HUES48 (cell line): Measurements from ENCODE around the gene GSG1L2.

Experiments used
- H3K27ac ChIP-seq: one replicate; pipeline ENCODE4 v1.7.0; 2013; ENCODE audit warnings: low read depth, low read length, inconsistent platforms
- H3K27me3 ChIP-seq: 2 replicates; pipeline ENCODE4 v1.6.1; 2013; ENCODE audit warnings: mild to moderate bottlenecking, low read length; ENCODE audit not compliant: control insufficient read depth, insufficient read depth
- H3K36me3 ChIP-seq: 2 replicates; pipeline ENCODE4 v1.6.1; 2013; ENCODE audit warnings: low read length; ENCODE audit not compliant: control insufficient read depth, insufficient read depth
- H3K4me1 ChIP-seq: 2 replicates; pipeline ENCODE4 v1.6.1; 2013; ENCODE audit warnings: mild to moderate bottlenecking, low read length; ENCODE audit not compliant: control insufficient read depth, insufficient read depth
- H3K4me3 ChIP-seq: 2 replicates; pipeline ENCODE4 v1.5.1; 2013; ENCODE audit warnings: mild to moderate bottlenecking, low read depth, low read length
- H3K9ac ChIP-seq: 2 replicates; pipeline ENCODE4 v1.6.1; 2013; ENCODE audit warnings: mild to moderate bottlenecking, low read depth, low read length, moderate library complexity
- H3K9me3 ChIP-seq: 2 replicates; pipeline ENCODE4 v1.6.1; 2013; ENCODE audit warnings: low read length; ENCODE audit not compliant: control insufficient read depth, insufficient read depth

Gene GSG1L2

GRCh38 chr17:9766970-9767369, 54.9 kb downstream of the GSG1L2 start:
- Histone ChIP-seq H3K9ac (no peak overlapping the region), H3K27me3 (no peaks in the 10 kb centered on the region), H3K9me3 (no peaks in the 10 kb centered on the region), H3K4me1 (no peaks in the 10 kb centered on the region), H3K27ac (no peak overlapping the region), H3K36me3 (no peaks in the 10 kb centered on the region), H3K4me3 (no peak overlapping the region)

GRCh38 chr17:9765322-9765721, 56.6 kb downstream of the GSG1L2 start:
- Histone ChIP-seq H3K27me3 (no peaks in the 10 kb centered on the region), H3K36me3 (no peaks in the 10 kb centered on the region), H3K4me3 (no peak overlapping the region), H3K4me1 (no peaks in the 10 kb centered on the region), H3K27ac (no peak overlapping the region), H3K9me3 (no peaks in the 10 kb centered on the region), H3K9ac (no peak overlapping the region)

- Histone ChIP-seq H3K36me3 (no peaks in the 10 kb centered on the region), H3K4me3 (no peak overlapping the region), H3K9me3 (no peaks in the 10 kb centered on the region), H3K27me3 (no peaks in the 10 kb centered on the region), H3K9ac (no peak overlapping the region), H3K27ac (no peak overlapping the region), H3K4me1 (no peaks in the 10 kb centered on the region)
Measured at GRCh38 chr17:9763643-9764042, 58.2 kb downstream of the GSG1L2 start.

DNA sequence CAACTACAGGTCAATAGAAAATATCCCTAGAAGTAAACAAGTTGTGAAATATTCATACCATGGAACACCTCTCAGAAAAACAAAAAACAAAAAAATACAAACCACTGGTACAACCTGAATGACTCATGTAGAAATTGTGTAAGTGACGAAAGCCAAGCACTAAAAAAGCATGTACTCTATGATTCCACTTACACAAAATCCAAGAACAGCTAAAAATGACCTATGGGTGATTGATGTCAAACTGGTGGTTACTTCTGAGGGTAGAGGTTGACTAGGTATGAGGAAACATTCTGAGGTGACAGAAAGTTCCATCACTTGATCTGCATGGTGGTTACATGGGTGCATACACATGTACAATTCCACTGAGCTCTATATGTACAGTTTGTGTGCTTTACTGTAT, 61.6 kb downstream of the GSG1L2 start:
- no peaks in the 10 kb centered on the region for H3K9me3 ChIP-seq

GRCh38 chr17:9755083-9755482, 66.8 kb downstream of the GSG1L2 start:
- no peaks in the 10 kb centered on the region for H3K9me3 ChIP-seq

More for the DNA sequence above, 61.6 kb downstream of the GSG1L2 start:
- no peaks in the 10 kb centered on the region for H3K27me3 ChIP-seq
- no peak overlapping the region for H3K27ac ChIP-seq
- no peaks in the 10 kb centered on the region for H3K4me1 ChIP-seq
- no peaks in the 10 kb centered on the region for H3K36me3 ChIP-seq
- no peak overlapping the region for H3K9ac ChIP-seq
- no peak overlapping the region for H3K4me3 ChIP-seq

More at GRCh38 chr17:9755083-9755482, 66.8 kb downstream of the GSG1L2 start:
- Histone ChIP-seq H3K4me3 (no peak overlapping the region), H3K27me3 (no peaks in the 10 kb centered on the region), H3K36me3 (no peaks in the 10 kb centered on the region), H3K9ac (no peak overlapping the region), H3K4me1 (no peaks in the 10 kb centered on the region), H3K27ac (no peak overlapping the region)
